GM21723 (cell line): ENCODE measurements around the gene BCAR3.
A peak's percentile ranks its signal among the peaks of the same experiment; 100 is the strongest.

Experiments
- ATAC-seq: cut with Tn5 transposase; IDR thresholded peaks from one replicate; pipeline ENCODE4 v1.9.1; 2021; ENCODE audit warnings: mild to moderate bottlenecking, moderate library complexity; ENCODE audit not compliant: unreplicated experiment

BCAR3 gene

DNA sequence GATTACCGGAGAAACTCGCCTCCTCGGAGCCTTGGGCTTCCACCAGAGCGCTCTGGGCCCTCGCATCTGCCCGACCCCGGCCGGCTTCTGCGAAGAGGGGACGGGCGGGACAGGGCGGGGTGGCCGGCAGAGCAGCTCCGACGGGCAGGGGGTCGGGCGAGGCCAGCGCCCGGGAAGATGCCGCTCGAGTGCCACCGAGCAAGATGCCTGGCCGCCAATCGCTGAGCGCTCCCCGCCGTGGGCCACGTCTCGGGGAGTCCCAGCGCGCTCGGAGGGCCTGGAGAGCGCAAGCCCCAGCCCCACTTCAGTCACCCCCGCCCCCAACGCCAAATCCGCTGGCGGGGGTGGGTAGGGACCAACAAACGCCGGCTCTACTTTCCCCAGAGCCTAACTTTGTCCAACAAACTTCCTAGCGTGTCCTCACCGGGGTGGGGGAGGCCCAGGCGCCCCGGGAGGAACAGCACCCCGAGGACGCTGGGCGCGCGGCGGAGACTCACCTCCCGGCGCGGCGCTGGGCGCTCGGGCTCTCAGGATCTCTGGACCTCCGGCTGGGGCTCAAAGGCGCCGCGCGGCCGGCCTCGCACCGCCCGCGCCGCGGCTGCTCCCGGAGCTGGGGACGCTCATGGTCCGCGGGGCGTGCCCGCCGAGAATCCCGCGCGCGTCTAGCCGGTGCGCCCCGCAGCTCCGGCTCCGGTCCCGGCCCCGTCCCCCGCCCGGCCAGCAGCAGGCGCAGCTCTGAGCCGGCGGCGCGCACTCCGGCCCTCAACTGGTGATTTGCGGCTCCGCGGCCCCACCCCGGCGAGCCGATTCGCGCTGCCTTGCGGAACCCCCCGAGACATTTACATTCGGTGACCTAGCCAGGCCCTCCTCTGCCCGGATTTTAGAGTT is at the start of gene BCAR3:
Gene BCAR3, minus strand, starts transcription at position 737 of the 888 bp plus-strand sequence. CDS start 6,907 bp downstream, outside the sequence.
- peak; percentile 74 for ATAC-seq

DNA sequence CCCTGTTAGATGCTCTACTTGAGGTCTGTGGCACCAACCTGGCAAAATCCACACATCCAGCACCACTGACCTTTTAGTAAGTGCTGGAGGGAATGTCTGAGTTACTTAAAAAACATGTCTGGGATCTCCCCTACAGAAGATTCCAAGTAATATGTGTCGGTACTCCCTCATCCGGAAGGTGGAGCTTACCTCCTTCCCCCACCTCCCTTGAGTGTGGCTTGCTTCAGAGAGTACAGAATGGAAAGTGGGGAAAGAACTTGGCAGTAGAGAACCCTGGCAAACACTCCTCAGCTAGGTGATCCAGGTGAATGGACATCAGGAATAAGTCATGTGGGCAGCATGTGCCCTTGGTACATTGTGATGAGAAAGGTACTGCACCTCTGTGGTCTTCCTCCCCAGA is 49.0 kb upstream of the BCAR3 start:
- no peak for ATAC-seq

DNA sequence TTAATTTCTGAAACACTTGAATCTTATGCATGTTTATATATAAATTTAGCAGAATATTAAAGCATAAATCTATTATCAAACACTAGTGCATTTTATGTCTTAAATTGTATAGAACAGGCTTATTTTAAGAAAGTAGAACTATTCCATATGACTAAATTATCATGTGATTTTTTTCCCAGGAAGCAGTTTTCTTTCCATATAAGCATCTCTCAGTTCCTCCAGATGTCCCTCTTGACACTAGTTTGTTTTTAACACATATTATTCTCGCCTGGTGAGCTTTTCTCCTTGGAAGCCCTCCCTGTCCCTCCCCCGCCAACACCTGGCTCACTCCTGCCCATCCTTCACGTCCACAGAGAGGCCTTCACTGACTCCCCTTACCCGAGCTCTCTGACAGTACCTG is 48.3 kb upstream of the BCAR3 start:
- no peak for ATAC-seq

DNA sequence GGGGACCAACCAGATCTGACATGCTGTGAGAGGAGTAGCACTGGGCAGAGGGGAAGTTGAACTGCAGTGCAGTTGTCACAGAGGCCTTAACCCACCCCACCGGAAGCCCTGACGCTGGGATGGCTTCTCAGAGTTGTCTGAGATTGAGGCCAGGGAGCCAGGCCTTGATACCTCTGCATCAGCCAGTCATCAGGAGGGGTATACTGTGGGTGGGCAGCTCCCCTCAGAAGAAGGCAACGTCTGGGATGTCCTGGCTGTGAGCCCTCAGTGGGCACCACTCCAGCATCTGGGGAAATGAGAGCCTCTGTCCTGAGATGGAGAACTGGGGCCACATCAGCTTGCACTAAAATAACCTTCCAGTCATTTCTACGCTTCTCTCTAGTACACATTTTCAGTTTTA is 47.9 kb upstream of the BCAR3 start:
- peak; percentile 84 for ATAC-seq

DNA sequence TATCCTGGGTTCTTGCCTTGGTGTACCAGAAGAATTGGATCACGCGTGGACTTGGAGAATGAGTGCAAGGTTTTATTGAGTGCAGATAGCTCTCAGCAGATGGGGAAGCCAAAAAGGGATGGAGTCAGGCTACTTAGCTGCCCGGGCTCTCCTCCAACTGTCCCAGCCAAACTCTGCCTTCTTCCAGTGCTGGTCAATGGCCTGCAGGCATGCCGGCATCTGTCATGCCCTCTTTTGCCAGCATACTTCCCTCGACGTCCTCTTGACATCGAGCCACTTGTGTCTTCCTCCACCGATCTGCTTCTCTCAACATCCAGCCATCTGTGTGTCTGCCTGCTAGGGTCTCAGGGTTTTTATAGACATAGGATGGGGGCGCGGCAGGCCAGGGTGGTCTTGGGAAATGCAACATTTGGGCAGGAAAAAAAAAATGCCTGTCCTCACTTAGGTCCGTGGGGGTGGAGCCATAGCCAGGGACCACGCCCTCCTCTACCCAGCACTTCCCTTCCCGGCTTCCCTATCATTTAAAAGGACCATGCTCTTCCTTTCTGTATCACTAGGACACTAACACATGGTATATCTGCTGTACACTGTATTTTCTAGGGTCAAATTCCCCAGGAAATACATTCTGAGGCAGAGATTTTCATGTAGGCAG is 47.0 kb upstream of the BCAR3 start:
- no peak for ATAC-seq

DNA sequence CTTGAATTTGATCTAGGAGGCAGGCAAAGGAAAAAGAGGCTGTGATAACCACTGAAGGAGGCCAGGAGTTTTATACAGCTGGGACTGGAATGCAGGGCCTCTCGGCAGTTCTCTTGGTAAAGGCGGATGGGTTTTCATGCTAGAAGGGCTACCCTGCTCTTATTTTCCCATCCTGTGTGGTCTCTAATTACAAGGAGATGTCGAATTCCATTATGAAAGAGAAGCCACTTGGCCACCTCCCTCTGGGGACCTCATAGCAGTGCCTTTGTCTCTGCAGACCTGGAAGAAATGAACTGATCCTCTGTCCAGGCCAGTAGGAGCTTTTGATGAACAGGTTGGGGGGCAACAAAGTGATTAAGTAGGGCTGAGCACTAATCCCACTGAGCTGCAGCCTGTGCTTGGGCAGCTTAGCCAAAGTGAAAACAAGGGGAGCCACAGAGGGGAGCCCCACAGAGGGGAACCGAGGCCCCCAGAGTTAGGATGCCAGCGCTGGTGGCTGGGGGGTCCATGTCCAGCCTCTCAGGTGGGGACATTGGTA is 42.2 kb upstream of the BCAR3 start:
- ATAC-seq = no peak

DNA sequence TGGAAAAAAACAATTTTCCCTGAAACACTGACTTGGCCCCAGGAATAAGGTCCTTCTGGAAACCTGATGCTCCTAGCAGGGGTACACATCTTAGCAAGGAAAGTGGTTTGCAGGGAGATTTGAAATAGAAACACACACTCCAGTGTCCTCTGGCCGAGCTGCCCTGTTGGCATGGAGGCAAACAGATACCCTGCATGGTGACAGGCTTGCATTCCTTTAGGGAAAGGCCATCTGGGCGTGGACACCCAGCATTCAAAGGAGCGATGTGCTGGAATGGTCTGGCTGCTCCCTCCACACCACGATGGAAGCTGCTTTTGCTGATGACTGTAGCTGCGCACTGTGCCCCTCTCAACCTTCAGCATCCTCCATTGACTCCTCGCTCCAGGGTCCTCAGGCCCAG is 41.5 kb upstream of the BCAR3 start:
- ATAC-seq = no peak

DNA sequence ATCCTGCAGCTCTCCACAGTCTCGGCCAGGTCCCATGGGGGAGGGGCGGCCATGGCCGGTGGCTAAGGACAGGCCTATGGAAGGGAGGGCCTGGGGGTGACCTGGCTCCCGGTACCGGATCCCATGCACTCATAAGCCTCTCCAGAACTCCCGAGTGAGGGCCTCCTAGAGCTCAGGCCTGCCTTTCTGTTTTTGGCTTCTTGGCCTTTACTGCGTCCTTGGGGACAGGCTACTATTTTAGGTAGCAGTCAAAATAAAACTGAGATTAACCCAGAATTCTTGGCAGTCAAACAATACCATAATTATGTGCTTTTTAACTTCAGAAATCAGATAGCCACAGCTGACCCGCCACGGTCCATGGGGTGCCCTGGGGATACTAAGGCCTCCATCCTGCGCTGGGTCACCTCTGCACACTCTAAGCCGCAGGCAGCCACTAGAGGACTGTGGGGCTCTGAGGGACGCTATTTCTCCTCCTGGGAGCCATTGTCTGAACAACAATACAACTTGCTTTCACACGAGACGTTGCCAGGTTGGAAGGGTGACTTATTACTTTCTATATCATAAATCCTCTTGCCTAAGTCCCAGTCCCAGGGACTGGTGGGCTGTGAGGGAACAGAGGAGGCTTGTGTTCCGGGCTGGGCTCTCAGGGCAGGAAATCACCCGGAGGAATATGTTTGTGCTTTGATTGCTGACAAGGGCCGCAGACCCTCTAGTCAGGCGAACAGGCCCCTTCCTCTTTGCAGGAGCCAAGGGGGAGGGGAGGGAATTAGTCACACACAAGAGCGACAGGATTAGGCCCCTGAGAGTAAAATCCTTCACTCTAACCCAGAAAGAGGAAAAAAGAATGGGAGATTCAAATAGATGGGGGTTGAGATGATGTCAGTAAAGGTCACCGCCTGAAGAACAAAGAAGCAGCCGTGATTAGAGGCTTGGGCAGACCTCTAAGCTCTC is 40.7 kb upstream of the BCAR3 start:
- no peak for ATAC-seq

DNA sequence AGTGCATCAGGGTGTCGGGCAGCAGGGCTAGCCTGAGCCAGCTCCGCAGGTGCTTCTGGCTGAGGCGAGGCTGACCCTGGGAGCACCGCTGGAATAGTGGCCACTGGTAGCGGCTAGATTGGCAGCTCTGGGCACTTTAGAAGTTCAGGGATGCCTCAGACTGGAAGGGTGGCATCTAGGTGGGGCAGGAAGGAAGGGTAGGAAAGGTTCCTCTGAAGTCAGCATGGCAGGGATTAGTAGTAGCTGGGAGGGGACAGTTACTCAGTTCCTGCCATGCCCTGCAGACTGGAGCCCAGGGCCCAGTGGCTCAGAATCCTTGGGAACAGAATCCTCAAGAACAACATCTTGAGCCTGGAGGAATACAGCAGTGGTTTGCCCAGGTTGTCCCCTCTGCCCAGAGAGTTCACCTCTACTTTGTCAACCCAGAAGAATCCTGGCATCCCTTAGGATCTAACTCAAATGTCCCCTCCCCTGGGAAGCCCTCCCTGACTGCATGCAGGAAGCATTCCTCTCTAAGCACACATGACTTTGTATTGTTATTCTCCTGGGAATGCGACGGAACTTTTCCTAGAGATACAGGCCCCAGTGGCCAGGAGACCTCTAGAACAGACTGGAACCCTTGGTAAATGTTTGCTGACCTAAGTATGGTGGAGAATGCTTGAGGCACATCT is 39.5 kb upstream of the BCAR3 start:
- ATAC-seq = no peak

DNA sequence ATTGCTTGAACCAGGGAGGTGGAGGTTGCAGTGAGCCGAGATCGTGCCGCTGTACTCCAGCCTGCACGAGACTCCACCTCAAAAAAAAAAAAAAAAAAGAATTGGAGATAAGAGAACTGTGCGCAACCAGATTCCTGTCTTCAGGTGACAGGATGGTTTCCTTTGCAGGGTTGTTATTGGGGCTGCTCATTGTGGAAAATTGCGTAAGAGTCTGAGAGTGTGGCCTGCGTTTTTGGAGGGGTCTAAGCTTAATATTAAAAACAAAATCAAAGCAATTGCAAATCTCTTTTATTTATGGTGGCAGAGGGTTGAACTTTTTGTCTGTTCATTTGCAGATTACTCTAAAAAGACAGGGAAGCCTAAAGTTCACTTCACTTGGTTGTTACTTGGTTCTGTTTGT is 36.0 kb upstream of the BCAR3 start:
- ATAC-seq = no peak

DNA sequence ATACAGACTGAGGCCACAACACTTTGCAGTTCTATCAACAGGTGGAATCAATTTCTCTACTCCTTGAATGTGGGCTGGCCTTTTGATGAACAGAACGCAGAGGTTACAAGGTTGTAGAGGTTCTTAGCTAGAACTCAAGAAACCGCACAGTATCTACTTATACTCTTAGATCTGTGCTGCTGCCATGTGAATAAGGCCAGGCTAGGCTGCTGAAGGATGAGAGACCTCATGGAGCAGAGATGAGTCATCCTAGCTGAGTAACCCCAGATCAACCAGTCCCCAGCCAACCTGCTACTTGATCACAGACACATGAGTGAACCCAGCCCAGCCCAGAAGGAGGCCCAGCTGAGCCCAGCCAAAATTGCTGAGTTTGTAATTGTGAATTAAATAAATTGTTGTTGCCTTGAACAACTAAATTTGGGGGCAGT is 35.3 kb upstream of the BCAR3 start:
- ATAC-seq = peak; percentile 60

DNA sequence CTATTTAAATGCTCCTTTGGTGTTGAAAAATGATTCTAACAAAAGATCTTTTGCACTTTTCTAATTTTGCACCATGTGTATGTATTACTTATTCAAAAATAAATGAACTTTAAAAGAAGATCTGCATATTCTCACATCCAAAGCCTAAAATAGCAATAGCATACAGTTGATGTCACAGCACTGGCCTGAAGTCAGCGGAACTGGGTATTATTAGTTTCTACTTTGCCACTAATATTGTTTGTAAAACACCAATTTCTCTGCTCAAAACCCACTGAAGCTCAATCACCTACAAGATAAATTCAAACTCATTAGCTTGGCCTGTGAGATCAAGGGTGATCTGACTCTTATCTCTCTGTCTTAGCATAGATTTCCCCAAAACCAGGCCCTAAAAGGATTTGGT is 34.5 kb upstream of the BCAR3 start:
- no peak for ATAC-seq

DNA sequence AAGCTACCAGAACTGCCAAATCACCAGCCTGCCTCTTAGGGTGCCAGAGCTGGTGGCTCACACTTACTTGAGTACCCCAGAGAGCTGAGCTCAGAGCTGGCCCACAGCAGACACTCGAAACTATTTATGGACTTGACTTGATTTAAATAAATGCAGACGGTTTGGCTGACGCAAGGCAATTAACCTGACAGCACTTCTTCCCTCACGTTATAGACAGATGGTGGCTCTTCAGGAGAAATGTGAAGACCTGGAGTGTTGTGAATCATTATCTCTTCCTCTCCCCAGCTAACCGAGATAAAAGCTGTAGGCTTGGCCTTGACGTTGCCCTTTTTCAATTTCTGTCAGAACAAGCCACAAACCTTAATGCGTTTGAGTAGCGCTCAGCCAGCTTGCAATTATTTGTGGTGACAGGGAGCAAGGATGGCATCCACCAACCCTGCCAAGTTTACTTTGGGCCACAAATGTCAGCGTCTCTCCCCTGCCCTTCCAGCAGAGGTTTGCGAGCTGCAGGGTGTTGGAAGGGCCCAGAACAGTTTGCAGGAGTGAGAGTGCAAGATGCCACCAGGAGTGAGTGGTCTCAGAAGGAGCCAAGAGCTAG is 34.0 kb upstream of the BCAR3 start:
- peak; percentile 59 for ATAC-seq

DNA sequence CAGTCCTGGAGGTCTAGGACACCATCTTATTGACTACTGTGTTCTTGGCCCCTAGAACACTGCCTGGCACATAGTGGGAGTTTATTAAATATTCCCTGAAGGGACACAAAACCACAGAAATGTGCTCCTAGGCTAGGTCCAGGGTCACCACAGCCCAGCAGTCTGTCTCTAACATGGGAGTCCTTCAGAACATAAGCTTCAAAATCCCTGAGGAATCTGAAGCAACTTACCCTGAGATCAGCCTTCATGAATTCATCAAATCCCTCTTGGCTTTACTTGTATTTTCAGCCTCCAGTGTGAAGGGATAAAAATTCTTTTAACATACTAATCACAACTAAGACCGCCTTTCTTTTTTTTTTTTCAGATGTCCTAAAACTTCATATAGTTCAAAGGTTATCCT is 32.7 kb upstream of the BCAR3 start:
- ATAC-seq = no peak

DNA sequence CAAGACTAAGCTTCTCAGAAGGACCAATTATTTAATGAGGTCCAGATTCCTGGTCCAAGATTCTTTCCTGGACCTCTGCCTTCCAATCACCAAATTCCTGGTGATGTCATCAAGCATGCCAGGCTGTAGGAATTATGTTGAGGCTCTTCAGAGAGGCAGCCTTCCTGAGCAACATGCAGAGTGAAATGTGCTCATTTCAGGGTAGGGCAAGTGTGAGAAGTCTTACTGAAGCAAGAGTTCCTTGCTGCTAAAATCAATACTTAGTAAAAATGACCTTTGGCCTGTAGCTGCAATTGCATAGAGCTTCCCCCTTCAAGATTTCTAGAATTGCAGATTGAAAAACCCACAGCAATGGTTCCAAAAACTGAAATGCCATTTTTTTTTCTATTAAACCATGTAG is 31.7 kb upstream of the BCAR3 start:
- ATAC-seq = no peak

DNA sequence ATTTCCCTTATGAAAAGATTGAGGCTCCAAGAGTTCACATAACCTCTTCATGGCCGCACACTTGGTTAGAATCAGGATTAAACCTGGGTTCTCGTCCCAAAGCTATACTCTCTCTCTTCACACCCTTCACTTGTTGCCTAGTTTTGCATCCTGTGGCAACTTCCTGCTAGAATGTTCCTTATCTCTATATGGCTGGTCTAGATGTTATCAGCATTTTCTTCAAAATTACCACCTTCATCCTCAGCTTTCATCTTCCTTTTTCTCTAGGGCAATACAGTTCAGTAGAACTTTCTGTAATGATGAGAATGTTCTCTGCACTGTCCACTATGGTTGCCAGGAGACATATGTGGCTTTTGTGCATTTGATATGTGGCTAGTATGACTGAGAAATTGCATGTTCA is 31.1 kb upstream of the BCAR3 start:
- no peak for ATAC-seq

DNA sequence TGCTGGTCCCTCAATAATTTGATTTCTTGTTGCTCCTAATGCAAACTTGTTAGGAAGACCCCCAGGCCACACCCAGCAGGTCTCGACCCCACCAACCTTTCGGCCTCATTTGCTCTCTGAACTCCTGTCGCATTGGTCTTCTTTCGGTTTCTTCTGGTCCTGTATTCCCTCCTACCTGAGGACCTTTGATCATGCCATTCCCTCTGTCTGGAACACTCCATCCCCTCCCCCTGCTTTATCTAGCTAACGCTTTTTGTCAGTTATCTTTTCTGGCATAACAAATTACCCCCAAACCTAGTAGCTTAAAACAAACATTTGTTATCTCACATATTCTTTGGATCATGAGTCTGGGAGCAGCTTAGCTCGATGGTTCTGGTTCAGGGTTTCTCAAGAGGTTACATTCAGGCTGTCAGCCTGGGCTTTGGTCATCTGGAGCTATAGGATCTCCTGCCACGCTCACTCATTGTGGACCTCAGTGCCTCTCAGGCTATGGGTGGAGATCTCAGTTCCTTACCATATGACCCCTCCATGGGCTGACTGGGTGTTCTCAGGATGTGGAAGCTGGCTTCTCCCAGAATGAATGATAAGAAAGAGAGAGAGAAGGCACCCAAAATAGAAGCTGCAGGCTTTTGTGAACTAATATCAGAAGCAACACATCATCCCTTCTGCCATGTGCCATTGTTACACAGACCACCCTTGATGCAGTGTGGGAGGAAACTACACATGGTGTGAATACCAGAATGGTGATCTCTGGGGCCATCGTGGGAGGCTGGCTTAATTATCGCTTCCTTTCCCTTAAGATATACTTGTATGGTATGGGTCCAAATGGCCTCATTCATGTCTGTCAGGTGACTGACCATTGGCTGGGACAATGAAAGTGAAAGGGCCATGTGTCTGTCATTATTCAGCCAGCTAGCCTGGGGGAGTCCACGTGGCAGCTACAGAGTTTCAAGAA is 29.1 kb upstream of the BCAR3 start:
- ATAC-seq = no peak

DNA sequence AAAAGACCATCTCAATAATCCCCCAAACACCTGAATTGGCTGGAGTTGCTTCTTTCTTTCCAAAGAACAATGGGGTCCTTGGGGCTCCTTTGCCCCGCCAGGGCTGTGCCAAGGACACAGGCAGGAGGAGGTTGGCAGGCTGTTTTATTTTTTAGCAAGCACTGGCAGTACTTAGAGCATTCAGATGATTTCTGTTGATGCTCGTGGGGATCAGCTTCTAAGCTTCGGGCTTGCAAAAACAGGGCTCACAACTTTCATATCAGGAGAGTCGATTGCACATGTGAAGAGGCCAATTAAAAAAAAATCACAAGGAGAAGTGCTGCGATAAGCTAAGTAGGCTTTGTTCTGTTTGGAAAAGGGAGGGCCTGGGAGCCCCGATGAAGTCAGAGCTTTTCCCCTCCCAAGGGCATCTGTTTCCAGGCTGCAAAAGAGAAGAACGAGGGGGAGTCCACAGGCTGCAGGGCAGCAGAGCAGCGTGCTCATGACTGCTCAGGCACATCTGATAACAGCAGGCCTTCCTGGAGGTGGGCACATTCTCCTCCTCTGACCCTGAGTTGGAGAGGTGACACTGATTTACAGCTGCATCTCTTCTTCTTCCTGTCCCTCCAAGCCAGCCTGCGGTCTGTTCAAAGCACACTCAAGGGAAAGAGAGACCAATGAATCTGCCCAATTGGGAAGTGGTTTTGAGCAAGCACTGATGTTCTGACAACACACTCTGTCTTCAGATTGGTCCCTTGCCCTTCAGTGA is 27.3 kb upstream of the BCAR3 start:
- no peak for ATAC-seq
